ENCODE results near the gene NEK5. TPM values are rescaled to one million over a fixed set of nuclear protein-coding genes. Genes with fewer than 3 reads are reported as not detected.

Gene NEK5
- total and polyA plus RNA-seq, 2 experiments from 2014 or later, result 0.73 to 1.3 TPM

DNA sequence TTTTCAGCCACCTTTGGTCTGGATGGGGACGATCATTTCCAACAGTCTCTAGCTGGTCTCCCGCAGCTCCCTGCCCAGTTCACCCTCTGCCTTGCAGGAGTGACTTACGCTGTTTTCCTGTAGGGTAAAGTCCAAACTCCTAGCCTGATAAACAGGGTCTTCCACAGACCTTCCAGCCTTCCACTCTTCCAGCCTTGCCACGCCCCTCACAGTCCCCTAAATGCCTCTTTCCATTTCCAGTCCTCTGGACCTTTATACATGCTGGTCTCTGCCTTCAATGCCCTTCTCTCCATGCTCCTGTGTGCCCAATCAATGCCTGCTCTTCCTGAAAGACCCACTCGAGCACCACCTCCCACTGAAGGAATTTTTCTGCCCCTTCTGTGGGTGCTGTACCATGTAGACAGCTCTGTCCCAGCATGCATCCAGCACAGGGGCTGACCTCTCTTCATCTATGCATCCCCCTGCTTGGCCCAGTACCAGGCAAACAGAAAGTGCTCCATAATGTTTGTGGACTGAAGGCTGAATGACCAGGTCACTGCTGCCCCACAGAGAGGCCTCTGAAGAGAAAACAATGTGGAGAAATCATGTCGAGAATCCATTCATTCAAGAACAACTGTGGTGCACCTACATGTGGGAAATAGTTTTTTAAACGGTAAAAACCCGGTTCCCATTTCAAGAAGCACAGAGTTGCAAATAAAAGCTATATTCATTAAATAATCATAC is 122.2 kb downstream of the NEK5 start (continued):
- no peak for TF ChIP-seq CREB1 (CRISPR knock-in tag; IDR thresholded peaks at IDR 0.05; ENCODE audit: low read depth)
- TF ChIP-seq, protein P1, sequence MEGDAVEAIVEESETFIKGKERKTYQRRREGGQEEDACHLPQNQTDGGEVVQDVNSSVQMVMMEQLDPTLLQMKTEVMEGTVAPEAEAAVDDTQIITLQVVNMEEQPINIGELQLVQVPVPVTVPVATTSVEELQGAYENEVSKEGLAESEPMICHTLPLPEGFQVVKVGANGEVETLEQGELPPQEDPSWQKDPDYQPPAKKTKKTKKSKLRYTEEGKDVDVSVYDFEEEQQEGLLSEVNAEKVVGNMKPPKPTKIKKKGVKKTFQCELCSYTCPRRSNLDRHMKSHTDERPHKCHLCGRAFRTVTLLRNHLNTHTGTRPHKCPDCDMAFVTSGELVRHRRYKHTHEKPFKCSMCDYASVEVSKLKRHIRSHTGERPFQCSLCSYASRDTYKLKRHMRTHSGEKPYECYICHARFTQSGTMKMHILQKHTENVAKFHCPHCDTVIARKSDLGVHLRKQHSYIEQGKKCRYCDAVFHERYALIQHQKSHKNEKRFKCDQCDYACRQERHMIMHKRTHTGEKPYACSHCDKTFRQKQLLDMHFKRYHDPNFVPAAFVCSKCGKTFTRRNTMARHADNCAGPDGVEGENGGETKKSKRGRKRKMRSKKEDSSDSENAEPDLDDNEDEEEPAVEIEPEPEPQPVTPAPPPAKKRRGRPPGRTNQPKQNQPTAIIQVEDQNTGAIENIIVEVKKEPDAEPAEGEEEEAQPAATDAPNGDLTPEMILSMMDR (conservative IDR thresholded peaks at IDR 0.05; ENCODE audit: low read depth in 2 of 2), result no peak
- TF ChIP-seq ZNF114 (CRISPR knock-in tag; IDR thresholded peaks at IDR 0.05), result no peak
- no peak for TF ChIP-seq EZH2 (IDR thresholded peaks at IDR 0.05; ENCODE audit: low read depth, unreplicated experiment)

DNA sequence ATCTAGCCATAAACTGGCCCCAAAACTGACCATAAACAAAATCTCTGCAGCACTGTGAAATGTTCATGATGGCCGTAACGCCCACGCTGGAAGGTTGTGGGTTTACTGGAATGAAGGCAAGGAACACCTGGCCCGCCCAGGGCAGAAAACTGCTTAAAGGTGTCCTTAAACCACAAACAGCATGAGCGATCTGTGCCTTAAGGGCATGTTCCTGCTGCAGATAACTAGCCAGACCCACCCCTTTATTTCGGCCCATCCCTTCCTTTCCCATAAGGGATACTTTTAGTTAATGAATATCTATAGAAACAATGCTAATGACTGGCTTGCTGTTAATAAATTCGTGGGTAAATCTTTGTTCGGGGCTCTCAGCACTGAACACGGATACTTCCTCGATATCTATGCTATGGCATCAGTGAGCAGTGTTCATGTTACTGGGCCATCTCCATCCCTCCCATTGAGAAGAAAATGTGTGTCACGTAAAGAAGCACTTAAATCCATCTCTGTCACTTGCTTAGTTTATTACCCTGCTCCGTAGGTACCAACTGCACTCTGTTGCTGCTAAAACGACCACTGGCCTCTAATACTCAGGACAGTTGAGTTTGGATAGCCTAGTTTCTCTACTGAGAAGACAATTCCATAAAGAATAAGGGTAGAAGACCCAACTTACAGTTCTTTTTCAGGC is 122.9 kb downstream of the NEK5 start:
- H3K4me2 ChIP-seq, result no peak overlapping the region
- no peak overlapping the region for H2AFZ ChIP-seq
- H3K27ac ChIP-seq (ENCODE audit: low read depth), result no peak overlapping the region
- H3K36me3 ChIP-seq (ENCODE audit: insufficient read depth), result no peaks in the 10 kb centered on the region
- no peaks in the 10 kb centered on the region for H3F3A ChIP-seq (replicated peaks; ENCODE audit: low read depth)
- peaks cover 15% of the 10 kb centered on the region for H3K79me2 ChIP-seq (replicated peaks; ENCODE audit: insufficient read depth)
- no peaks in the 10 kb centered on the region for H3K9me2 ChIP-seq (ENCODE audit: insufficient read depth)
- H3K4me3 Mint-ChIP-seq, result no peak overlapping the region
- H3K27me3 ChIP-seq (ENCODE audit: insufficient read depth), result peaks cover 25% of the 10 kb centered on the region
- peaks cover 3% of the 10 kb centered on the region; the same call in 1 of the 2 replicates for H4K20me1 ChIP-seq (replicated peaks; ENCODE audit: insufficient read depth)
- H3K4me3 ChIP-seq, result no peak overlapping the region
- no peak for DNase-seq (ENCODE audit: low spot score)
- H3K9me3 Mint-ChIP-seq, result peaks cover 4% of the 10 kb centered on the region; the same call in 2 of the 3 replicates
- peaks cover 21% of the 10 kb centered on the region for H3K27me3 Mint-ChIP-seq (ENCODE audit: insufficient read depth, low read depth, poor library complexity)
- H3K27ac Mint-ChIP-seq, result no peak overlapping the region
- peaks cover 19% of the 10 kb centered on the region for H3K4me1 Mint-ChIP-seq
- peaks cover 8% of the 10 kb centered on the region for H3K36me3 Mint-ChIP-seq (ENCODE audit: low read depth)
- no peak for ATAC-seq
- H3K4me1 ChIP-seq (ENCODE audit: insufficient read depth), result peaks cover 11% of the 10 kb centered on the region
- TF ChIP-seq ZNF114 (CRISPR knock-in tag; IDR thresholded peaks at IDR 0.05), result no peak
- TF ChIP-seq, protein P2, sequence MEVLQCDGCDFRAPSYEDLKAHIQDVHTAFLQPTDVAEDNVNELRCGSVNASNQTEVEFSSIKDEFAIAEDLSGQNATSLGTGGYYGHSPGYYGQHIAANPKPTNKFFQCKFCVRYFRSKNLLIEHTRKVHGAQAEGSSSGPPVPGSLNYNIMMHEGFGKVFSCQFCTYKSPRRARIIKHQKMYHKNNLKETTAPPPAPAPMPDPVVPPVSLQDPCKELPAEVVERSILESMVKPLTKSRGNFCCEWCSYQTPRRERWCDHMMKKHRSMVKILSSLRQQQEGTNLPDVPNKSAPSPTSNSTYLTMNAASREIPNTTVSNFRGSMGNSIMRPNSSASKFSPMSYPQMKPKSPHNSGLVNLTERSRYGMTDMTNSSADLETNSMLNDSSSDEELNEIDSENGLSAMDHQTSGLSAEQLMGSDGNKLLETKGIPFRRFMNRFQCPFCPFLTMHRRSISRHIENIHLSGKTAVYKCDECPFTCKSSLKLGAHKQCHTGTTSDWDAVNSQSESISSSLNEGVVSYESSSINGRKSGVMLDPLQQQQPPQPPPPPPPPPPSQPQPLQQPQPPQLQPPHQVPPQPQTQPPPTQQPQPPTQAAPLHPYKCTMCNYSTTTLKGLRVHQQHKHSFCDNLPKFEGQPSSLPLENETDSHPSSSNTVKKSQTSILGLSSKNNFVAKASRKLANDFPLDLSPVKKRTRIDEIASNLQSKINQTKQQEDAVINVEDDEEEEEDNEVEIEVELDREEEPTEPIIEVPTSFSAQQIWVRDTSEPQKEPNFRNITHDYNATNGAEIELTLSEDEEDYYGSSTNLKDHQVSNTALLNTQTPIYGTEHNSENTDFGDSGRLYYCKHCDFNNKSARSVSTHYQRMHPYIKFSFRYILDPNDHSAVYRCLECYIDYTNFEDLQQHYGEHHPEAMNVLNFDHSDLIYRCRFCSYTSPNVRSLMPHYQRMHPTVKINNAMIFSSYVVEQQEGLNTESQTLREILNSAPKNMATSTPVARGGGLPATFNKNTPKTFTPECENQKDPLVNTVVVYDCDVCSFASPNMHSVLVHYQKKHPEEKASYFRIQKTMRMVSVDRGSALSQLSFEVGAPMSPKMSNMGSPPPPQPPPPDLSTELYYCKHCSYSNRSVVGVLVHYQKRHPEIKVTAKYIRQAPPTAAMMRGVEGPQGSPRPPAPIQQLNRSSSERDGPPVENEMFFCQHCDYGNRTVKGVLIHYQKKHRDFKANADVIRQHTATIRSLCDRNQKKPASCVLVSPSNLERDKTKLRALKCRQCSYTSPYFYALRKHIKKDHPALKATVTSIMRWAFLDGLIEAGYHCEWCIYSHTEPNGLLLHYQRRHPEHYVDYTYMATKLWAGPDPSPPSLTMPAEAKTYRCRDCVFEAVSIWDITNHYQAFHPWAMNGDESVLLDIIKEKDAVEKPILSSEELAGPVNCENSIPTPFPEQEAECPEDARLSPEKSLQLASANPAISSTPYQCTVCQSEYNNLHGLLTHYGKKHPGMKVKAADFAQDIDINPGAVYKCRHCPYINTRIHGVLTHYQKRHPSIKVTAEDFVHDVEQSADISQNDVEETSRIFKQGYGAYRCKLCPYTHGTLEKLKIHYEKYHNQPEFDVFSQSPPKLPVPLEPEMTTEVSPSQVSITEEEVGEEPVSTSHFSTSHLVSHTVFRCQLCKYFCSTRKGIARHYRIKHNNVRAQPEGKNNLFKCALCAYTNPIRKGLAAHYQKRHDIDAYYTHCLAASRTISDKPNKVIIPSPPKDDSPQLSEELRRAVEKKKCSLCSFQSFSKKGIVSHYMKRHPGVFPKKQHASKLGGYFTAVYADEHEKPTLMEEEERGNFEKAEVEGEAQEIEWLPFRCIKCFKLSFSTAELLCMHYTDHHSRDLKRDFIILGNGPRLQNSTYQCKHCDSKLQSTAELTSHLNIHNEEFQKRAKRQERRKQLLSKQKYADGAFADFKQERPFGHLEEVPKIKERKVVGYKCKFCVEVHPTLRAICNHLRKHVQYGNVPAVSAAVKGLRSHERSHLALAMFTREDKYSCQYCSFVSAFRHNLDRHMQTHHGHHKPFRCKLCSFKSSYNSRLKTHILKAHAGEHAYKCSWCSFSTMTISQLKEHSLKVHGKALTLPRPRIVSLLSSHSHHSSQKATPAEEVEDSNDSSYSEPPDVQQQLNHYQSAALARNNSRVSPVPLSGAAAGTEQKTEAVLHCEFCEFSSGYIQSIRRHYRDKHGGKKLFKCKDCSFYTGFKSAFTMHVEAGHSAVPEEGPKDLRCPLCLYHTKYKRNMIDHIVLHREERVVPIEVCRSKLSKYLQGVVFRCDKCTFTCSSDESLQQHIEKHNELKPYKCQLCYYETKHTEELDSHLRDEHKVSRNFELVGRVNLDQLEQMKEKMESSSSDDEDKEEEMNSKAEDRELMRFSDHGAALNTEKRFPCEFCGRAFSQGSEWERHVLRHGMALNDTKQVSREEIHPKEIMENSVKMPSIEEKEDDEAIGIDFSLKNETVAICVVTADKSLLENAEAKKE (CRISPR knock-in tag; IDR thresholded peaks at IDR 0.05), result no peak
- no peak for TF ChIP-seq EZH2 (IDR thresholded peaks at IDR 0.05; ENCODE audit: low read depth, unreplicated experiment)
- TF ChIP-seq, protein P3, sequence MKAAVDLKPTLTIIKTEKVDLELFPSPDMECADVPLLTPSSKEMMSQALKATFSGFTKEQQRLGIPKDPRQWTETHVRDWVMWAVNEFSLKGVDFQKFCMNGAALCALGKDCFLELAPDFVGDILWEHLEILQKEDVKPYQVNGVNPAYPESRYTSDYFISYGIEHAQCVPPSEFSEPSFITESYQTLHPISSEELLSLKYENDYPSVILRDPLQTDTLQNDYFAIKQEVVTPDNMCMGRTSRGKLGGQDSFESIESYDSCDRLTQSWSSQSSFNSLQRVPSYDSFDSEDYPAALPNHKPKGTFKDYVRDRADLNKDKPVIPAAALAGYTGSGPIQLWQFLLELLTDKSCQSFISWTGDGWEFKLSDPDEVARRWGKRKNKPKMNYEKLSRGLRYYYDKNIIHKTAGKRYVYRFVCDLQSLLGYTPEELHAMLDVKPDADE (IDR thresholded peaks at IDR 0.05), result no peak
- TF ChIP-seq, protein P4, sequence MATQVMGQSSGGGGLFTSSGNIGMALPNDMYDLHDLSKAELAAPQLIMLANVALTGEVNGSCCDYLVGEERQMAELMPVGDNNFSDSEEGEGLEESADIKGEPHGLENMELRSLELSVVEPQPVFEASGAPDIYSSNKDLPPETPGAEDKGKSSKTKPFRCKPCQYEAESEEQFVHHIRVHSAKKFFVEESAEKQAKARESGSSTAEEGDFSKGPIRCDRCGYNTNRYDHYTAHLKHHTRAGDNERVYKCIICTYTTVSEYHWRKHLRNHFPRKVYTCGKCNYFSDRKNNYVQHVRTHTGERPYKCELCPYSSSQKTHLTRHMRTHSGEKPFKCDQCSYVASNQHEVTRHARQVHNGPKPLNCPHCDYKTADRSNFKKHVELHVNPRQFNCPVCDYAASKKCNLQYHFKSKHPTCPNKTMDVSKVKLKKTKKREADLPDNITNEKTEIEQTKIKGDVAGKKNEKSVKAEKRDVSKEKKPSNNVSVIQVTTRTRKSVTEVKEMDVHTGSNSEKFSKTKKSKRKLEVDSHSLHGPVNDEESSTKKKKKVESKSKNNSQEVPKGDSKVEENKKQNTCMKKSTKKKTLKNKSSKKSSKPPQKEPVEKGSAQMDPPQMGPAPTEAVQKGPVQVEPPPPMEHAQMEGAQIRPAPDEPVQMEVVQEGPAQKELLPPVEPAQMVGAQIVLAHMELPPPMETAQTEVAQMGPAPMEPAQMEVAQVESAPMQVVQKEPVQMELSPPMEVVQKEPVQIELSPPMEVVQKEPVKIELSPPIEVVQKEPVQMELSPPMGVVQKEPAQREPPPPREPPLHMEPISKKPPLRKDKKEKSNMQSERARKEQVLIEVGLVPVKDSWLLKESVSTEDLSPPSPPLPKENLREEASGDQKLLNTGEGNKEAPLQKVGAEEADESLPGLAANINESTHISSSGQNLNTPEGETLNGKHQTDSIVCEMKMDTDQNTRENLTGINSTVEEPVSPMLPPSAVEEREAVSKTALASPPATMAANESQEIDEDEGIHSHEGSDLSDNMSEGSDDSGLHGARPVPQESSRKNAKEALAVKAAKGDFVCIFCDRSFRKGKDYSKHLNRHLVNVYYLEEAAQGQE (IDR thresholded peaks at IDR 0.05; ENCODE audit: unreplicated experiment), result no peak
- no peak for TF ChIP-seq STAT1 (IDR thresholded peaks at IDR 0.05; ENCODE audit: unreplicated experiment)
- no peak for TF ChIP-seq POLR2AphosphoS5 (IDR thresholded peaks at IDR 0.05; ENCODE audit: low read depth)
- no peak for TF ChIP-seq JUNB (IDR thresholded peaks at IDR 0.05; ENCODE audit: unreplicated experiment)
- no peak for TF ChIP-seq ZNF331 (CRISPR knock-in tag; IDR thresholded peaks at IDR 0.05; ENCODE audit: low read depth)

Data from GM23338 (cell line).